H1 (cell line): Measurements from ENCODE around the gene SLCO2A1. TPM values are rescaled to one million over a fixed set of nuclear protein-coding genes. Genes with fewer than 3 reads are reported as not detected.
"Not testable (repeated sequence)": the region's sequence is repeated elsewhere in the genome, so short reads cannot be mapped to it uniquely, and the experiment has no call there.

Source experiments
- CTCF ChIA-PET: fragments of 300-600 bp; sonication (Branson Sonifier 250); formaldehyde crosslinking; loops from one replicate; lab custom pipeline; 2021; ENCODE audit not compliant: partially characterized antibody; lab: Charles Lee
- POLR2A ChIA-PET: fragments of 300-600 bp; sonication (Branson Sonifier 250); formaldehyde crosslinking; loops from one replicate; lab custom pipeline; 2021; ENCODE audit warnings: inconsistent platforms; ENCODE audit not compliant: partially characterized antibody; lab: Charles Lee
- DNase-seq, 2 experiments: peaks; one replicate each; pipeline versions ENCODE4 v3.0.0 to v3.0.0-alpha.2; 2010 to 2022; ENCODE audit warnings: low spot score in 2 of 2, low read depth in 1 of 2, mixed read lengths in 1 of 2
- FAIRE-seq: peaks from 2 replicates; lab custom pipeline; 2011; peaks lifted over from hg19 to GRCh38; lab: Jason Lieb, UNC
- H2AFZ ChIP-seq: 2 replicates; pipeline ENCODE4 v1.8.1; 2012; ENCODE audit warnings: low read length, inconsistent platforms
- H2AK5ac ChIP-seq: 2 replicates; pipeline ENCODE4 v1.6.1; 2013; ENCODE audit warnings: low read depth, low read length
- H2BK120ac ChIP-seq: replicated peaks from 2 replicates; pipeline ENCODE3; 2013; ENCODE audit warnings: low read depth, low read length, inconsistent platforms
- H2BK12ac ChIP-seq: 2 replicates; pipeline ENCODE4 v1.6.1; 2013; ENCODE audit warnings: low read depth, low read length
- H2BK15ac ChIP-seq: 2 replicates; pipeline ENCODE4 v1.6.1; 2013; ENCODE audit warnings: low read length
- H2BK20ac ChIP-seq: 2 replicates; pipeline ENCODE4 v1.6.1; 2013; ENCODE audit warnings: low read length
- H2BK5ac ChIP-seq: 2 replicates; pipeline ENCODE4 v1.6.1; 2013; ENCODE audit warnings: low read depth, low read length
- H3K14ac ChIP-seq: 2 replicates; pipeline ENCODE4 v1.6.1; 2013; ENCODE audit warnings: inconsistent platforms; ENCODE audit not compliant: insufficient read length
- H3K18ac ChIP-seq: 2 replicates; pipeline ENCODE4 v1.6.1; 2013; ENCODE audit warnings: low read length; ENCODE audit errors: extremely low read depth
- H3K23ac ChIP-seq: 2 replicates; pipeline ENCODE4 v1.6.1; 2013; ENCODE audit warnings: inconsistent platforms; ENCODE audit not compliant: insufficient read length
- H3K23me2 ChIP-seq: 2 replicates; pipeline ENCODE4 v1.6.1; 2013; ENCODE audit warnings: low read depth, low read length
- H3K27ac ChIP-seq: 2 replicates; pipeline ENCODE4 v1.6.1; 2011; ENCODE audit warnings: low read depth, low read length, inconsistent platforms
- H3K27me3 ChIP-seq, 4 experiments: replicated peaks in 1 of 4; 1 replicate in 1 of 4; 2 replicates in 3 of 4; pipeline versions ENCODE4 v1.6.1 to v1.8.1; 2011 to 2013; ENCODE audit warnings: low read length in 3 of 4, mild to moderate bottlenecking in 3 of 4, inconsistent platforms in 2 of 4, mixed read lengths in 2 of 4, moderate library complexity in 1 of 4; ENCODE audit not compliant: control insufficient read depth in 3 of 4, insufficient read depth in 3 of 4; ENCODE audit errors: extremely low read depth in 1 of 4
- H3K36me3 ChIP-seq, 4 experiments: 2 replicates each; pipeline versions ENCODE4 v1.6.1 to v1.8.1; 2011 to 2013; ENCODE audit warnings: mild to moderate bottlenecking in 4 of 4, low read length in 3 of 4, moderate library complexity in 2 of 4, control low read depth in 1 of 4, inconsistent platforms in 1 of 4; ENCODE audit not compliant: insufficient read depth in 4 of 4, control insufficient read depth in 2 of 4
- H3K4ac ChIP-seq: replicated peaks from 2 replicates; pipeline ENCODE3; 2013; ENCODE audit warnings: low read length, low read depth, mixed read lengths, inconsistent platforms; ENCODE audit not compliant: insufficient read length
- H3K4me1 ChIP-seq, 4 experiments: replicated peaks in 1 of 4; 1 replicate in 1 of 4; 2 replicates in 3 of 4; pipeline versions ENCODE4 v1.6.1 to v1.8.1; 2011 to 2013; ENCODE audit warnings: low read length in 3 of 4, inconsistent platforms in 2 of 4, mixed read lengths in 1 of 4; ENCODE audit not compliant: insufficient read depth in 4 of 4, control insufficient read depth in 3 of 4
- H3K4me2 ChIP-seq, 2 experiments: 2 replicates each; pipeline versions ENCODE4 v1.6.1 to v1.8.1; 2011 to 2013; ENCODE audit warnings: low read depth in 2 of 2, low read length in 2 of 2, control low read depth in 1 of 2, inconsistent platforms in 1 of 2, mild to moderate bottlenecking in 1 of 2; ENCODE audit not compliant: insufficient read depth in 1 of 2
- H3K4me3 ChIP-seq, 4 experiments: fragments of 200-600, 300-600 bp in 1 of 4; sonication (generic), shearing (Covaris generic), sonication (Bioruptor Twin) in 1 of 4; 2 replicates each; pipeline versions ENCODE4 v1.5.1 to v1.8.1; 2011 to 2016; ENCODE audit warnings: low read length in 4 of 4, low read depth in 3 of 4, control low read depth in 2 of 4, inconsistent platforms in 2 of 4, mild to moderate bottlenecking in 2 of 4, mixed read lengths in 1 of 4, moderate library complexity in 1 of 4; ENCODE audit not compliant: insufficient read depth in 2 of 4; ENCODE audit errors: extremely low read depth in 1 of 4
- H3K56ac ChIP-seq: replicated peaks from 2 replicates; pipeline ENCODE3; 2013; ENCODE audit warnings: low read depth, mild to moderate bottlenecking, mixed read lengths, low read length, inconsistent platforms; ENCODE audit not compliant: insufficient read length
- H3K79me1 ChIP-seq: 2 replicates; pipeline ENCODE4 v1.6.1; 2013; ENCODE audit warnings: low read depth, low read length, control low read depth
- H3K79me2 ChIP-seq, 2 experiments: 2 replicates each; pipeline versions ENCODE4 v1.6.1 to v1.8.1; 2012 to 2013; ENCODE audit warnings: low read length in 2 of 2, mild to moderate bottlenecking in 2 of 2, inconsistent platforms in 1 of 2; ENCODE audit not compliant: insufficient read depth in 2 of 2, control insufficient read depth in 1 of 2
- H3K9ac ChIP-seq, 4 experiments: replicated peaks in 1 of 4; 1 replicate in 1 of 4; 2 replicates in 3 of 4; pipeline versions ENCODE4 v1.6.1 to v1.8.1; 2011 to 2013; ENCODE audit warnings: low read depth in 3 of 4, low read length in 3 of 4, control low read depth in 2 of 4, mild to moderate bottlenecking in 2 of 4, moderate library complexity in 2 of 4, inconsistent platforms in 1 of 4; ENCODE audit errors: extremely low read depth in 1 of 4
- H3K9me3 ChIP-seq, 2 experiments: 2 replicates each; pipeline versions ENCODE4 v1.6.1 to v1.8.1; 2012 to 2013; ENCODE audit warnings: mild to moderate bottlenecking in 2 of 2, moderate library complexity in 2 of 2, control low read depth in 1 of 2, inconsistent platforms in 1 of 2, low read depth in 1 of 2, low read length in 1 of 2, mixed read lengths in 1 of 2; ENCODE audit not compliant: insufficient read depth in 2 of 2
- H4K20me1 ChIP-seq, 2 experiments: replicated peaks in 1 of 2; 2 replicates each; pipeline versions ENCODE3 to v1.8.1; 2011 to 2013; ENCODE audit warnings: inconsistent platforms in 2 of 2, low read length in 2 of 2, mild to moderate bottlenecking in 1 of 2; ENCODE audit not compliant: insufficient read depth in 2 of 2, control insufficient read depth in 1 of 2
- H4K5ac ChIP-seq: 2 replicates; pipeline ENCODE4 v1.6.1; 2013; ENCODE audit warnings: low read length, low read depth, mixed read lengths, inconsistent platforms; ENCODE audit not compliant: insufficient read length
- H4K8ac ChIP-seq: 2 replicates; pipeline ENCODE4 v1.8.0; 2013; ENCODE audit warnings: mild to moderate bottlenecking, moderate library complexity, low read length, inconsistent platforms; ENCODE audit not compliant: insufficient read depth; ENCODE audit errors: extremely low read depth
- H4K91ac ChIP-seq: replicated peaks from 2 replicates; pipeline ENCODE3; 2013; ENCODE audit warnings: low read length, mixed read lengths, inconsistent platforms; ENCODE audit not compliant: insufficient read length
- CREB1 ChIP-seq: IDR thresholded peaks from 2 replicates; pipeline ENCODE4 v1.6.1; 2012; ENCODE audit warnings: inconsistent platforms
- EP300 ChIP-seq, 2 experiments: IDR thresholded peaks; 1 replicate in 1 of 2; 2 replicates in 1 of 2; pipeline ENCODE4 v1.6.1; 2011 to 2012; ENCODE audit warnings: low read depth in 2 of 2, low read length in 2 of 2, mild to moderate bottlenecking in 2 of 2, borderline replicate concordance in 1 of 2, inconsistent platforms in 1 of 2, moderate library complexity in 1 of 2
- RXRA ChIP-seq: IDR thresholded peaks from 2 replicates; pipeline ENCODE4 v1.6.1; 2011; ENCODE audit warnings: low read depth, mild to moderate bottlenecking, low read length, moderate library complexity; ENCODE audit not compliant: insufficient read depth
- SIN3A ChIP-seq, 2 experiments: IDR thresholded peaks in 1 of 2; conservative IDR thresholded peaks in 1 of 2; 2 replicates each; pipeline ENCODE4 v1.6.1; 2011 to 2012; ENCODE audit warnings: low read length in 2 of 2, improper control_type of control experiment in 1 of 2, low read depth in 1 of 2, mild to moderate bottlenecking in 1 of 2
- SIX5 ChIP-seq: IDR thresholded peaks from 2 replicates; pipeline ENCODE4 v1.6.1; 2011; ENCODE audit warnings: mild to moderate bottlenecking, low read depth, low read length
- WGBS, 2 experiments: shearing (Covaris generic) in 1 of 2; methylation state at CpG; one replicate each; pipeline versions ENCODE4 v1.1.6 to v1.1.7; 2013 to 2015; ENCODE audit warnings: low lambda C conversion rate in 2 of 2, mixed read lengths in 2 of 2, inconsistent platforms in 1 of 2, low coverage in 1 of 2, missing lambda C conversion rate in 1 of 2; ENCODE audit not compliant: insufficient replicate concordance in 2 of 2, insufficient coverage in 1 of 2, insufficient read length in 1 of 2; ENCODE audit errors: extremely low coverage in 1 of 2, missing lambda C conversion rate in 1 of 2; 5-methylcytosine and 5-hydroxymethylcytosine counted together
- polyA plus RNA-seq, 7 experiments: library from polyadenylated mRNA; depleted of rRNA in 3 of 7; stranded (reverse) in 5 of 7; unstranded in 2 of 7; fragments of >200 nt in 5 of 7; fragments of 200-250 nt in 2 of 7; gene quantifications; 1 replicate in 5 of 7; 2 replicates in 1 of 7; 4 replicates in 1 of 7; pipeline versions ENCODE4 v1.2.1 to v1.2.3, GENCODE V29; 2011 to 2013; ENCODE audit warnings: missing spikeins in 2 of 7, mixed read lengths in 2 of 7
- total RNA-seq: library from RNA; stranded (reverse); fragmentation: NEBNext Ultra II Directional; extraction: Animal tissue kit (Norgen Biotek cat#: 25700); gene quantifications from 2 replicates; pipeline ENCODE4 v1.2.1, GENCODE V29; 2021

Gene SLCO2A1
- total and polyA plus RNA-seq, 2 of the 8 experiments (the other 6 are each of a cell fraction or from before 2014, with no cell fraction given) = 1.1 to 2.3 TPM

DNA sequence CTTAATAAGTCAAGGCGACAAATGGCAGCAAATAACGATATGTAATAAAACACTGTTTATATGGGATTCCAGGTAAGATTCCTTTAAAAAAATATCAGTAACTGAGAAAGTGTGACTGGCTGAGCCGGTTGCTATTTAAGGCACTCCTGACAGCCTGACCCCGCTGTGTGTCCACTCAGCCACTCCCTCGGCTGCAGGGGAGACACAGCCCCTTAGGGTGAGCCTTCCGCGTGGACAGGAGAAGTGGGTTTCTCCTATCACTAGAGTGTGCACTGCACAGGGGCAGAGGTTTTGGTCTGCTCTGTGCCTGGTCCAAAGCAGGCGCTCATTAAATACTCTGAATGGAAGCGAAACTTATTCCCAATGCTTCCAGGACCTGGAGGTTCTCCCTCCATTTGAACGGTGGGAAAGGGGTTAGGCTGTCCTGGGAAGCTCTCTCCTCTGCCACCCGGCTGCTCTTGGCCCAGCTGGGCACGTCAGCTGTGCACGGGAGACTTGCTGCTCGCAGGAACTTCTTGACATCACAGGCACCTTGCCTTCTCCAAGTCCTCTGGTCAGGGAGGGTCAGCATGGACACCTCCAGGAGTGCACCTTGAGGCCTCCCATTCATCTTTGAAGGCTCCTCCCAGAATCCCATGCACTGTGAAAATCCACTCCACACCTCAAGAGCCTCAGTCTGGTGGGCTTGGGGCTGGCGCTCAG is 43.3 kb upstream of the SLCO2A1 start (continued):
- TF ChIP-seq SIN3A (conservative IDR thresholded peaks at IDR 0.05 in 1 of 2, IDR thresholded peaks at IDR 0.05 in 1 of 2; ENCODE audit: low read depth in 1 of 2, low read length in 2 of 2) (no peak), EP300 (IDR thresholded peaks at IDR 0.05; ENCODE audit: borderline replicate concordance in 1 of 2, low read depth in 2 of 2, low read length in 2 of 2) (no peak), CREB1 (no peak), SIX5 (no peak), RXRA (no peak)

- H2BK15ac ChIP-seq, H3K56ac ChIP-seq, H4K20me1 ChIP-seq, H2BK20ac ChIP-seq, H3K9me3 ChIP-seq, H3K4me3 ChIP-seq, H3K79me2 ChIP-seq, H2AFZ ChIP-seq, H3K23me2 ChIP-seq, DNase-seq, H3K27me3 ChIP-seq, H3K27ac ChIP-seq, H3K18ac ChIP-seq, H4K91ac ChIP-seq, H3K9ac ChIP-seq, POLR2A ChIA-PET, H2BK120ac ChIP-seq, H4K8ac ChIP-seq, H3K36me3 ChIP-seq, CTCF ChIA-PET, H3K4ac ChIP-seq, H3K79me1 ChIP-seq, H3K23ac ChIP-seq, H4K5ac ChIP-seq, H3K4me1 ChIP-seq, H3K14ac ChIP-seq, H2AK5ac ChIP-seq, H3K4me2 ChIP-seq, FAIRE-seq, H2BK5ac ChIP-seq, H2BK12ac ChIP-seq: not testable (repeated sequence)
- WGBS, 2 experiments = 98% methylated on average over 12 of the region's 25 CpGs; no CpG with 5 or more reads in 1 of the 2 experiments
Measured at GRCh38 chr3:134070281-134070680, 40.6 kb upstream of the SLCO2A1 start.
